A549 (cell line): Measurements from ENCODE around the gene CPA4.

ENCODE experiments used
- CBX2 ChIP-seq: fragments of 200-600 bp; sonication (generic); IDR thresholded peaks from 2 replicates; pipeline ENCODE4 v1.6.1; 2016; ENCODE audit warnings: low read depth, mild to moderate bottlenecking, borderline replicate concordance
- CTCF ChIP-seq: fragments of >200 bp; sonication (Bioruptor Twin); formaldehyde crosslinking; IDR thresholded peaks from 3 replicates; pipeline ENCODE4 v1.5.1; 2016
- POLR2A ChIP-seq: IDR thresholded peaks from 2 replicates; pipeline ENCODE4 v1.6.1; 2012; ENCODE audit warnings: mild to moderate bottlenecking, low read length
- RAD21 ChIP-seq, 2 experiments: fragments of >200 bp in 1 of 2; sonication (Bioruptor Twin) in 1 of 2; formaldehyde crosslinking in 1 of 2; IDR thresholded peaks in 1 of 2; conservative IDR thresholded peaks in 1 of 2; 2 replicates in 1 of 2; 3 replicates in 1 of 2; pipeline ENCODE4 v1.6.1; 2012 to 2018; ENCODE audit warnings: inconsistent platforms in 1 of 2
- RFX5 ChIP-seq: fragments of 450-650 bp; IDR thresholded peaks from 2 replicates; pipeline ENCODE4 v1.7.1; 2014; ENCODE audit warnings: antibody characterized with exemption, mild to moderate bottlenecking, moderate library complexity
- RNF2 ChIP-seq: fragments of 200-600 bp; sonication (generic); IDR thresholded peaks from 2 replicates; pipeline ENCODE4 v1.6.1; 2016; ENCODE audit warnings: low read depth, mild to moderate bottlenecking, antibody characterized with exemption, moderate library complexity, borderline replicate concordance
- TP53 ChIP-seq: fragments of 250-450 bp; sonication (Bioruptor Pico); IDR thresholded peaks from 2 replicates; pipeline ENCODE4 v1.5.0; 2021; ENCODE audit warnings: mild to moderate bottlenecking, moderate library complexity
- USF2 ChIP-seq: fragments of 450-650 bp; IDR thresholded peaks from 2 replicates; pipeline ENCODE4 v1.6.1; 2014; ENCODE audit warnings: antibody characterized with exemption

- TF ChIP-seq USF2, result no peak
- TF ChIP-seq CTCF, result no peak
- TF ChIP-seq TP53 (CRISPR knock-in tag), result no peak
- no peak for TF ChIP-seq POLR2A
- no peak for TF ChIP-seq RNF2
- TF ChIP-seq CBX2, result no peak
- no peak for TF ChIP-seq RFX5
- TF ChIP-seq RAD21 (conservative IDR thresholded peaks at IDR 0.05 in 1 of 2, IDR thresholded peaks at IDR 0.05 in 1 of 2), result no peak
Observed at GRCh38 chr7:130338233-130338632, 45.3 kb downstream of the CPA4 start.
